Measurements from ENCODE around the gene LMTK2.

Gene LMTK2

DNA sequence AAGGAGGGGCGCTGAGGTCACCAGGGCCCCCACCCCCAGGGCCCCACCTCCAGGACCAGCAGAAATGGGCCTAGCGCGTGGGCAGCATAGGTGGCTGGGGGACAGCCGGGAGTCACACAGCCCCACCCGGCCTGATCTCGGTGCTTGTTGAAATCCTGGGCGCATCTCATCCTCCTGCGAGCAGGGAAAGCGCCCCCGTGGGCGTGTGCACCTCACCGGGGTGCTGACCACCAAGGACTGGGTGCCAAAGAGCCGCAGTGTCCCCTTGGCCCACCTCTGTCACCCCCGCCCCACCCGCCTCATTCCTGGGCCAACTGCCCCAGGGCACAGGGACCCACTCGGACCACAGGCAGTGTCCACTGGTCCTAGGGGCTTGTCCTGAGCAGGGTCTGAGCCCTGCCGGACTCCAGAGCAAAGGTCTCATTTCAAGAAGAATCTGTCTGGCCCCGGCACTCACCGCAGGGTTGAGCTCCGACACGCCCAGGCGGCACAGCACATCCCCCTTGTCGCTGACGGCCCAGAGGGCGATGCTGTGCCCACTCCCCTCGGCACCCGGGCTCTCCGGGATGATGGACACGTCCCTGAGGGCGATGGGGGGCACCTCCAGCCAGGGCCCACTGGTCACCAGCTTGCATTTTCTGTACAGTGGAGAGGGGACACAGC, 116.0 kb downstream of the LMTK2 start:
- no peak for DNase-seq

- DNase-seq, result no peak
Measured at GRCh38 chr7:98223351-98223897, 116.8 kb downstream of the LMTK2 start.

- no peak for DNase-seq
Measured at GRCh38 chr7:98223898-98224700, 117.4 kb downstream of the LMTK2 start.

DNA sequence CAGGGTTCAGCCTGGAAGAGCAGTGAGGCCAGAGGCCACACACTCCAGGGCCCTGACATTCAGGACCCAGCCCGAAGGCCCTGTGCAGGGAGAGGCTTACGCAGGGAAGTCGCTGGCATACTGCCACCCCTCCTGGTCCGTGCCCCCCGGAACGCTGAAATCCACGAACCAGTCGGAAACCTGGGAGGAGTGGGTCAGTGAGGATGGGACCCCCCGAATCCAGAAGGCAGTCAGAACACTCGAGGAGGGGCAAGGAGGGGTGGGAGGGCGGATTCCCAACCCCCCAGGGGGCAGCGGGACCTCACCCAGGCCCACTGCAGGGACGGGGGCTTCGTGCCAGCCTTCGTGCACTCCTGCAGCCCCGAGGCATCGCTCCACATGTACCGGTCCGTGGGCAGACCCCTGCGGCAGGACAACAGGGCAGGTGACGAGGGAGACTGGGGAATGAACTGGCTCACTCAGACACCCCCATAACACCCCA, 118.1 kb downstream of the LMTK2 start:
- DNase-seq, result no peak

DNA sequence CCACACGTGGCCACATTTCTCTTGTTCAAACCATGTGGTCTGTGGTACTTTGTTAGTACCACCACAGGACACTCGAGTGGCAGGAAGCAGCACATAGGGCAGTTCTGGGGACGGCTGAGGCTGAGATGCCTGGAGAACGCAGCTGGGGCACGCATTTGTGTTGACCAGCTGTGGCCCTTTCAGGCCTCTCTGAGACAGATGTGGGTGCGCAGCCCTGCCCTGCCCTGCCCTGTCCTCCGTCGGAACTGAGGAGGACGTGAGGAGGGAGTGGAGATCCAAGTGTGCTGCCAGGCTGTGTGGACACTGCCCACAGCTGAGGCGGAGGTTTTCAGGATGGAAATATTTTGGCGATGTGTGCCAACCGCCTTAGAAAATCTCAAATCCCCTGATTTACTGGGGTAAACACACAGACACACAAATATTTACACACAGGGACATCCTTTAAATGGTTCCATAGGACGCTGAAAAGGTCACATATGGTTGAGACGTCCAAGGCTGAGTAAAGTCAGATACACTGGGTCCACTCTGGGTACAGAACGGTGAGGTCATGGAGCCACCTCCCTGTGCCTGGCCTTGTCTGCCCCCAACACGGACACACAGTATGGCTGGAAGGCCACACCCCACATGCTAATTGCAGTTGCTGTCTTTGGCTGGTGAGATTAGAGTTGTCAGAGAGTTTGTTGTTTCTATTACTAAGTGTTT, 119.4 kb downstream of the LMTK2 start:
- DNase-seq, result no peak

- DNase-seq, result no peak
Measured at GRCh38 chr7:98227939-98228338, 121.3 kb downstream of the LMTK2 start.

DNA sequence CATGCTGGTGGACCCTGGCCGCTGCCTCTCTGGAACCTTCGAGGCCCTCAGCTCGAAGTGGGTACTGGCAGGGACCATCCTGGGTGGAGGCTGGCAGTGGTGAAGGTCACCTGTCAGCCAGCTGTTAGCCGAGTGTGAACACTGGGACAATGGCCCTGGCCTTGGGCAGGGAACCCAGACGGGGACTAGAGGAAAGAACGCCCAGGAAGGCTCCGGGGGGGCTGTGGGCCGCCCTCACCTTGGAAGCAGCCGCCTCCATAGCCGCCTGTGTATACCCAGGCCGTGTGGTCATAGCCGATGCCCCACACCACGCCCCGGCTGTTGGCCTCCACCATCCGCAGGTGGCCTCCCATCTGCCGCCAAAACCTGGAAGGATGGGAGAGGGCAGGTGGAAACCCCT, 122.1 kb downstream of the LMTK2 start:
- no peak for DNase-seq

- no peak for DNase-seq
Measured at GRCh38 chr7:98229441-98229840, 122.8 kb downstream of the LMTK2 start.

- no peak for DNase-seq
Measured at GRCh38 chr7:98229991-98230745, 123.5 kb downstream of the LMTK2 start.

GRCh38 chr7:98230746-98231471, 124.2 kb downstream of the LMTK2 start:
- no peak for DNase-seq

- no peak for DNase-seq
Measured at GRCh38 chr7:98231493-98232262, 125.0 kb downstream of the LMTK2 start.

- no peak for DNase-seq
Measured at GRCh38 chr7:98232263-98232585, 125.6 kb downstream of the LMTK2 start.

GRCh38 chr7:98232799-98233198, 126.1 kb downstream of the LMTK2 start:
- DNase-seq, result no peak

- DNase-seq, result no peak
Measured at GRCh38 chr7:98233219-98234070, 126.8 kb downstream of the LMTK2 start.

GRCh38 chr7:98234429-98235147, 127.9 kb downstream of the LMTK2 start:
- DNase-seq, result no peak

GRCh38 chr7:98235901-98236300, 129.2 kb downstream of the LMTK2 start:
- DNase-seq, result no peak

- DNase-seq, result no peak
Measured at GRCh38 chr7:98236355-98237185, 129.9 kb downstream of the LMTK2 start.

GRCh38 chr7:98238076-98238475, 131.4 kb downstream of the LMTK2 start:
- DNase-seq, result no peak

DNA sequence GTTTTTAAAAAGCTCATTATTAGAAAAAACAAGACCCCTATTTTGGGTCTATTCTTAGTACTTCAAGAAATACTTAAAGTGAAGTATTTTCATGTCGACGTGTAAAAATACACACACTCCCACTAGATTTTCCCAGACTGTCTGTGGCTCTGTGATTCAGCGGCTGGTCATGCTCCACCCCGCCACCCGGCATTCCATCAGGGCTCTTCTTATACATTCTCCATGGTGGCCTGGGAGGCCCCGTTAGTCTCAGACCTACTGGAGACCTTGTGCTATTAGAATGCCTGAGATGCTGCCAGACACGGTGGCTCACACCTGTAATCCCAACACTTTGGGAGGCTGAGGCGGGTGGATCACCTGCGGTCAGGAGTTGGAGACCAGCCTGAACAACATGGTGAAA, 132.3 kb downstream of the LMTK2 start:
- no peak for DNase-seq
